WI38 (cell line): ENCODE results near the gene ANTXR2.

ENCODE experiments used
- H3K4me3 ChIP-seq: 2 replicates; pipeline ENCODE4 v1.5.1; 2011; ENCODE audit warnings: low read depth, mild to moderate bottlenecking, control low read depth, low read length
- TF ChIP-seq, protein P1 (sequence below): IDR thresholded peaks from 2 replicates; pipeline ENCODE4 v1.5.1; 2012; ENCODE audit warnings: low read depth, mild to moderate bottlenecking, control low read depth, low read length

Gene ANTXR2

DNA sequence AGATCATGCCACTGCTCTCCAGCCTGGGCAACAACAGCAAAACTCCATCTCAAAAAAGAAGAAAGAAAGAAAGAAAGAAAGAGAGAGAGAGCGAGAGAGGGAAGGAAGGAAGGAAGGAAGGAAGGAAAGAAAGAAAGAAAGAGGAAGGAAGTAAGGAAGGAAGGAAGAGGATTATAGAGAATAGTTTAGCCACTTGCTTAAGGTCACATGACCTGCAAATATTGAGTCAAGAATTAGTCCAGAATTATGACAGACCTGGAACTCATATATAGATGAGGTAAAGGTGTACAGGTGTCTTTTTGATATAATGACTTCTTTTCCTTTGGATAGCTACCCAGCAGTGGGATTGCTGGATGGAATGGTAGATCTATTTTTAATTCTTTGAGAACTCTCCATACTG lies 25.6 kb upstream of the ANTXR2 start:
- H3K4me3 ChIP-seq, result no peak overlapping the region
- TF ChIP-seq, protein P1, sequence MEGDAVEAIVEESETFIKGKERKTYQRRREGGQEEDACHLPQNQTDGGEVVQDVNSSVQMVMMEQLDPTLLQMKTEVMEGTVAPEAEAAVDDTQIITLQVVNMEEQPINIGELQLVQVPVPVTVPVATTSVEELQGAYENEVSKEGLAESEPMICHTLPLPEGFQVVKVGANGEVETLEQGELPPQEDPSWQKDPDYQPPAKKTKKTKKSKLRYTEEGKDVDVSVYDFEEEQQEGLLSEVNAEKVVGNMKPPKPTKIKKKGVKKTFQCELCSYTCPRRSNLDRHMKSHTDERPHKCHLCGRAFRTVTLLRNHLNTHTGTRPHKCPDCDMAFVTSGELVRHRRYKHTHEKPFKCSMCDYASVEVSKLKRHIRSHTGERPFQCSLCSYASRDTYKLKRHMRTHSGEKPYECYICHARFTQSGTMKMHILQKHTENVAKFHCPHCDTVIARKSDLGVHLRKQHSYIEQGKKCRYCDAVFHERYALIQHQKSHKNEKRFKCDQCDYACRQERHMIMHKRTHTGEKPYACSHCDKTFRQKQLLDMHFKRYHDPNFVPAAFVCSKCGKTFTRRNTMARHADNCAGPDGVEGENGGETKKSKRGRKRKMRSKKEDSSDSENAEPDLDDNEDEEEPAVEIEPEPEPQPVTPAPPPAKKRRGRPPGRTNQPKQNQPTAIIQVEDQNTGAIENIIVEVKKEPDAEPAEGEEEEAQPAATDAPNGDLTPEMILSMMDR, result no peak

GRCh38 chr4:80097400-80098177 lies 24.6 kb upstream of the ANTXR2 start:
- TF ChIP-seq, protein P1, result no peak
- H3K4me3 ChIP-seq, result no peak overlapping the region

- TF ChIP-seq, protein P1, result no peak
- no peak overlapping the region for H3K4me3 ChIP-seq
Measured at GRCh38 chr4:80096175-80096850, 23.3 kb upstream of the ANTXR2 start.

DNA sequence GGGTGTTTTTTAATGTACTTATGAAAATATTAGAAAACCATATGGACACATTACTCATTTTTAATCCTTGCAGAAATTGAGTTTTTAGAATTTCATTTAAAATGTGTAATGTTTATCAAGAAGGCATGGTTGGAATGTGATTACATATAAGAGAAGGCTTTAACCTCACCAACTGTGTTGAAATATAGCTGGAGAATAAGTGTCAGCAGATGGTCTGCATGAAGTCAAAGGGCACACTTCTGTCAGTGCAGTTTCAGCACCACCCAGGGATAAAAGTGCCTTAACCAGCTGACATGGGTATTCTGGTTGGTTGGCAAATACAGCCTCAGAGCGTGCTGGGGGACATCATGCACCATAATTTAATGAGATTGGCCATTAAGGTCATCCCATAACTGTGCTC lies 21.2 kb upstream of the ANTXR2 start:
- TF ChIP-seq, protein P1, result no peak
- H3K4me3 ChIP-seq, result no peak overlapping the region

DNA sequence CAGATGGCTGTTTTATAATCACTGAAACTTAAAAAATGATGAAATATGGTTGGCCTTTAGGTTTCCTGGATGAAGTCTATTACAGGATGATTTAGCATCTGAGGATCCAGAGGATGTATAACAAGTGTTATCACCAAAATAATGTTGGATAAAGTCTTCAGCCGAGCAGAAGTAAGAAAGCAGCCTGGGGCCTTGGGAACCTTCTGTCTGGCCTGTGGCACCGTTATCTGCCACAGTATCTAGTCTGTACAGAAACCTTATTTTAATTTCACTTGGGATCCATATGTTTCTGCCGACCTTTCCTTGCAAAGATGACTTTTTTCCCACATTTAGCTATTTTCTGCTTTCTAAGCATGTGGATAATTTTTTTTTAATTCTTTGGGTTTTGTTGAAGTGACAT lies 20.5 kb upstream of the ANTXR2 start:
- H3K4me3 ChIP-seq, result no peak overlapping the region
- TF ChIP-seq, protein P1, result no peak

- TF ChIP-seq, protein P1, result no peak
Measured at GRCh38 chr4:80092847-80093246, 19.8 kb upstream of the ANTXR2 start.

DNA sequence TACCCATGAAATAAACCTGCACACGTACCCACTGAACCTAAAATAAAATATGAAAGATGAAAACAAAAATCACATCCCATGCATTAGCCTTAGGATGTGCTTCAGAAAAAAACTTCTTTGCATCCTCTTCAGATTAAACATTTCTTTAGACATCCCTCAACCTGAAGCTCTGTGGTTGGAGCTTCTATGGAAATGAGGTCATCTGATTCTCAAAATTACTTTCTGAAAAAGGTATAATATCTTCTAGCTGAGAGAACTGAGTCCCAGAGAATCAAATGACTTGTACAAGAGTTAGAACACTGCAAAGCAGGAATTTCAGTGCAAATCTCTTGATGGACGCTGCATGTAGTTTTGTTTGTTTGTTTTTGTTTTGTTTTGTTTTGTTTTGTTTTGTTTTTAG lies 19.1 kb upstream of the ANTXR2 start:
- TF ChIP-seq, protein P1, result no peak
- H3K4me3 ChIP-seq, result no peak overlapping the region

More at GRCh38 chr4:80092847-80093246, 19.8 kb upstream of the ANTXR2 start:
- H3K4me3 ChIP-seq, result no peak overlapping the region
